H1 (cell line): ENCODE data around the gene ANO6. TPM values are rescaled to one million over a fixed set of nuclear protein-coding genes. Genes with fewer than 3 reads are reported as not detected.

Experiments
- ASH2L ChIP-seq: fragments of 200-600, 300-600 bp; sonication (generic); IDR thresholded peaks from one replicate; pipeline ENCODE4 v1.7.1; 2017; ENCODE audit warnings: low read length
- GABPA ChIP-seq: IDR thresholded peaks from 2 replicates; pipeline ENCODE4 v1.6.1; 2011; ENCODE audit warnings: mild to moderate bottlenecking, low read length, moderate library complexity, borderline replicate concordance; ENCODE audit not compliant: insufficient read depth
- RNF2 ChIP-seq: fragments of 200-900, 300-1000 bp; sonication (generic); IDR thresholded peaks from 2 replicates; pipeline ENCODE4 v1.7.1; 2016; ENCODE audit warnings: borderline replicate concordance, low read depth, mild to moderate bottlenecking, antibody characterized with exemption, low read length; ENCODE audit not compliant: poor library complexity, severe bottlenecking; ENCODE audit errors: missing control alignments
- SIX5 ChIP-seq: IDR thresholded peaks from 2 replicates; pipeline ENCODE4 v1.6.1; 2011; ENCODE audit warnings: mild to moderate bottlenecking, low read depth, low read length
- USF2 ChIP-seq: IDR thresholded peaks from 2 replicates; pipeline ENCODE4 v1.6.1; 2011; ENCODE audit warnings: low read length, improper control_type of control experiment
- polyA plus RNA-seq, 7 experiments: library from polyadenylated mRNA; depleted of rRNA in 3 of 7; stranded (reverse) in 5 of 7; unstranded in 2 of 7; fragments of >200 nt in 5 of 7; fragments of 200-250 nt in 2 of 7; gene quantifications; 1 replicate in 5 of 7; 2 replicates in 1 of 7; 4 replicates in 1 of 7; pipeline versions ENCODE4 v1.2.1 to v1.2.3, GENCODE V29; 2011 to 2013; ENCODE audit warnings: missing spikeins in 2 of 7, mixed read lengths in 2 of 7
- total RNA-seq: library from RNA; stranded (reverse); fragmentation: NEBNext Ultra II Directional; extraction: Animal tissue kit (Norgen Biotek cat#: 25700); gene quantifications from 2 replicates; pipeline ENCODE4 v1.2.1, GENCODE V29; 2021
- TF ChIP-seq, protein P1 (sequence below): fragments of 300-600 bp; sonication (generic); IDR thresholded peaks from 2 replicates; pipeline ENCODE4 v1.7.1; 2012; ENCODE audit warnings: low read length, moderate library complexity, mild to moderate bottlenecking, inconsistent platforms; ENCODE audit not compliant: insufficient replicate concordance

ANO6 gene
- total and polyA plus RNA-seq, 2 of the 8 experiments (the other 6 are each of a cell fraction or from before 2014, with no cell fraction given): 15.1 to 39.7 TPM

DNA sequence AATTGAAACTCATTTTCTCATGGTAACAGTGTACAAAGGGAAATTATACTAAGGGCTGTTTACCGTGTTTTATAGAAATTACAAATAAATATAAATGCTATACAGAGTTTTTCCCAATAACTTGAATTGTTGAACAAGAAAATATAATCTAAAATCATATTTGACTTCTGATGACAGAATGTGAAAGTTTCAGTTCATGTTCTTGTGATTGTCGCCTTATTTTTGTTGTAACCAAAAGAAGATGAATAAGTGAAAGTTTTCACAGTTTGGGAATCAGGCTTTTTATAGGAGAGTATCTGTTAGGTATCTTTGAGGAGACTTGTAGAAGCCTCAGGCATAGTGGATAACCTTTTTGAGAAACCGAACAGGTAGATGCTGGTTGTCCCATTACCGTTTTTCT, 28.1 kb downstream of the ANO6 start (continued):
- TF ChIP-seq USF2 (no peak), GABPA (no peak), RNF2 (no peak), ASH2L (no peak), SIX5 (no peak)
- TF ChIP-seq, protein P1, sequence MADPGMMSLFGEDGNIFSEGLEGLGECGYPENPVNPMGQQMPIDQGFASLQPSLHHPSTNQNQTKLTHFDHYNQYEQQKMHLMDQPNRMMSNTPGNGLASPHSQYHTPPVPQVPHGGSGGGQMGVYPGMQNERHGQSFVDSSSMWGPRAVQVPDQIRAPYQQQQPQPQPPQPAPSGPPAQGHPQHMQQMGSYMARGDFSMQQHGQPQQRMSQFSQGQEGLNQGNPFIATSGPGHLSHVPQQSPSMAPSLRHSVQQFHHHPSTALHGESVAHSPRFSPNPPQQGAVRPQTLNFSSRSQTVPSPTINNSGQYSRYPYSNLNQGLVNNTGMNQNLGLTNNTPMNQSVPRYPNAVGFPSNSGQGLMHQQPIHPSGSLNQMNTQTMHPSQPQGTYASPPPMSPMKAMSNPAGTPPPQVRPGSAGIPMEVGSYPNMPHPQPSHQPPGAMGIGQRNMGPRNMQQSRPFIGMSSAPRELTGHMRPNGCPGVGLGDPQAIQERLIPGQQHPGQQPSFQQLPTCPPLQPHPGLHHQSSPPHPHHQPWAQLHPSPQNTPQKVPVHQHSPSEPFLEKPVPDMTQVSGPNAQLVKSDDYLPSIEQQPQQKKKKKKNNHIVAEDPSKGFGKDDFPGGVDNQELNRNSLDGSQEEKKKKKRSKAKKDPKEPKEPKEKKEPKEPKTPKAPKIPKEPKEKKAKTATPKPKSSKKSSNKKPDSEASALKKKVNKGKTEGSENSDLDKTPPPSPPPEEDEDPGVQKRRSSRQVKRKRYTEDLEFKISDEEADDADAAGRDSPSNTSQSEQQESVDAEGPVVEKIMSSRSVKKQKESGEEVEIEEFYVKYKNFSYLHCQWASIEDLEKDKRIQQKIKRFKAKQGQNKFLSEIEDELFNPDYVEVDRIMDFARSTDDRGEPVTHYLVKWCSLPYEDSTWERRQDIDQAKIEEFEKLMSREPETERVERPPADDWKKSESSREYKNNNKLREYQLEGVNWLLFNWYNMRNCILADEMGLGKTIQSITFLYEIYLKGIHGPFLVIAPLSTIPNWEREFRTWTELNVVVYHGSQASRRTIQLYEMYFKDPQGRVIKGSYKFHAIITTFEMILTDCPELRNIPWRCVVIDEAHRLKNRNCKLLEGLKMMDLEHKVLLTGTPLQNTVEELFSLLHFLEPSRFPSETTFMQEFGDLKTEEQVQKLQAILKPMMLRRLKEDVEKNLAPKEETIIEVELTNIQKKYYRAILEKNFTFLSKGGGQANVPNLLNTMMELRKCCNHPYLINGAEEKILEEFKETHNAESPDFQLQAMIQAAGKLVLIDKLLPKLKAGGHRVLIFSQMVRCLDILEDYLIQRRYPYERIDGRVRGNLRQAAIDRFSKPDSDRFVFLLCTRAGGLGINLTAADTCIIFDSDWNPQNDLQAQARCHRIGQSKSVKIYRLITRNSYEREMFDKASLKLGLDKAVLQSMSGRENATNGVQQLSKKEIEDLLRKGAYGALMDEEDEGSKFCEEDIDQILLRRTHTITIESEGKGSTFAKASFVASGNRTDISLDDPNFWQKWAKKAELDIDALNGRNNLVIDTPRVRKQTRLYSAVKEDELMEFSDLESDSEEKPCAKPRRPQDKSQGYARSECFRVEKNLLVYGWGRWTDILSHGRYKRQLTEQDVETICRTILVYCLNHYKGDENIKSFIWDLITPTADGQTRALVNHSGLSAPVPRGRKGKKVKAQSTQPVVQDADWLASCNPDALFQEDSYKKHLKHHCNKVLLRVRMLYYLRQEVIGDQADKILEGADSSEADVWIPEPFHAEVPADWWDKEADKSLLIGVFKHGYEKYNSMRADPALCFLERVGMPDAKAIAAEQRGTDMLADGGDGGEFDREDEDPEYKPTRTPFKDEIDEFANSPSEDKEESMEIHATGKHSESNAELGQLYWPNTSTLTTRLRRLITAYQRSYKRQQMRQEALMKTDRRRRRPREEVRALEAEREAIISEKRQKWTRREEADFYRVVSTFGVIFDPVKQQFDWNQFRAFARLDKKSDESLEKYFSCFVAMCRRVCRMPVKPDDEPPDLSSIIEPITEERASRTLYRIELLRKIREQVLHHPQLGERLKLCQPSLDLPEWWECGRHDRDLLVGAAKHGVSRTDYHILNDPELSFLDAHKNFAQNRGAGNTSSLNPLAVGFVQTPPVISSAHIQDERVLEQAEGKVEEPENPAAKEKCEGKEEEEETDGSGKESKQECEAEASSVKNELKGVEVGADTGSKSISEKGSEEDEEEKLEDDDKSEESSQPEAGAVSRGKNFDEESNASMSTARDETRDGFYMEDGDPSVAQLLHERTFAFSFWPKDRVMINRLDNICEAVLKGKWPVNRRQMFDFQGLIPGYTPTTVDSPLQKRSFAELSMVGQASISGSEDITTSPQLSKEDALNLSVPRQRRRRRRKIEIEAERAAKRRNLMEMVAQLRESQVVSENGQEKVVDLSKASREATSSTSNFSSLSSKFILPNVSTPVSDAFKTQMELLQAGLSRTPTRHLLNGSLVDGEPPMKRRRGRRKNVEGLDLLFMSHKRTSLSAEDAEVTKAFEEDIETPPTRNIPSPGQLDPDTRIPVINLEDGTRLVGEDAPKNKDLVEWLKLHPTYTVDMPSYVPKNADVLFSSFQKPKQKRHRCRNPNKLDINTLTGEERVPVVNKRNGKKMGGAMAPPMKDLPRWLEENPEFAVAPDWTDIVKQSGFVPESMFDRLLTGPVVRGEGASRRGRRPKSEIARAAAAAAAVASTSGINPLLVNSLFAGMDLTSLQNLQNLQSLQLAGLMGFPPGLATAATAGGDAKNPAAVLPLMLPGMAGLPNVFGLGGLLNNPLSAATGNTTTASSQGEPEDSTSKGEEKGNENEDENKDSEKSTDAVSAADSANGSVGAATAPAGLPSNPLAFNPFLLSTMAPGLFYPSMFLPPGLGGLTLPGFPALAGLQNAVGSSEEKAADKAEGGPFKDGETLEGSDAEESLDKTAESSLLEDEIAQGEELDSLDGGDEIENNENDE: no peak
- TF ChIP-seq, all 59 proteins: peak for 0
